Prostate gland (tissue), 2 donors: ENCODE data around the gene LMO7.

Source experiments
- CTCF ChIP-seq, 4 experiments: fragments of 200-600 bp in 2 of 4; fragments of 450-650 bp in 2 of 4; sonication (generic) in 2 of 4; IDR thresholded peaks; 1 replicate in 3 of 4; 2 replicates in 1 of 4; pipeline ENCODE4 v1.5.1; 2016 to 2019; ENCODE audit warnings: antibody characterized with exemption in 4 of 4, mild to moderate bottlenecking in 2 of 4, moderate library complexity in 2 of 4
- POLR2A ChIP-seq: fragments of 450-650 bp; IDR thresholded peaks from one replicate; pipeline ENCODE4 v1.6.1; 2016; ENCODE audit warnings: antibody characterized with exemption, mild to moderate bottlenecking
- POLR2AphosphoS5 ChIP-seq: sonication (generic); formaldehyde crosslinking; IDR thresholded peaks from one replicate; pipeline ENCODE4 v1.6.1; 2017; ENCODE audit warnings: antibody characterized with exemption

- no peak for TF ChIP-seq POLR2AphosphoS5
- no peak for TF ChIP-seq POLR2A
- TF ChIP-seq CTCF (IDR thresholded peaks at IDR 0.05), result no peak
These were observed 166.0 kb downstream of the LMO7 start for GRCh38 chr13:75802161-75802560.
